Type B pancreatic cell (in vitro differentiated cells): ENCODE measurements around the gene CCDC158. TPM values are rescaled to one million over a fixed set of nuclear protein-coding genes. Genes with fewer than 3 reads are reported as not detected.

ENCODE experiments used
- DNase-seq: peaks from one replicate; pipeline ENCODE4 v3.0.0; 2021; ENCODE audit warnings: mixed read lengths; ENCODE audit not compliant: unreplicated experiment; ENCODE audit errors: extremely low spot score
- H3K27ac Mint-ChIP-seq: 2 replicates; pipeline ENCODE4 v1.8.0; 2021; ENCODE audit warnings: mild to moderate bottlenecking, mixed read lengths
- H3K27me3 Mint-ChIP-seq: 2 replicates; pipeline ENCODE4 v1.8.0; 2021; ENCODE audit warnings: mixed read lengths
- H3K36me3 Mint-ChIP-seq: 2 replicates; pipeline ENCODE4 v1.8.0; 2021; ENCODE audit warnings: mixed read lengths
- H3K4me1 Mint-ChIP-seq: one replicate; pipeline ENCODE4 v1.8.0; 2021; ENCODE audit warnings: mixed read lengths; ENCODE audit not compliant: unreplicated experiment
- H3K4me3 Mint-ChIP-seq: 2 replicates; pipeline ENCODE4 v1.8.0; 2021; ENCODE audit warnings: mild to moderate bottlenecking, mixed read lengths
- H3K9me3 Mint-ChIP-seq: 2 replicates; pipeline ENCODE4 v1.8.0; 2021; ENCODE audit warnings: mixed read lengths
- total RNA-seq: library from RNA; stranded (reverse); gene quantifications from 2 replicates; pipeline ENCODE4 v1.2.1, GENCODE V29; 2021; ENCODE audit warnings: low replicate concordance
- TF ChIP-seq, protein P1 (sequence below): fragments of 200-600 bp; sonication (generic); conservative IDR thresholded peaks from 2 replicates; pipeline ENCODE4 v1.5.0; 2021; ENCODE audit warnings: antibody characterized with exemption, mild to moderate bottlenecking

The CCDC158 gene
- total RNA-seq, 1 donor from 2014 or later, result not detected

DNA sequence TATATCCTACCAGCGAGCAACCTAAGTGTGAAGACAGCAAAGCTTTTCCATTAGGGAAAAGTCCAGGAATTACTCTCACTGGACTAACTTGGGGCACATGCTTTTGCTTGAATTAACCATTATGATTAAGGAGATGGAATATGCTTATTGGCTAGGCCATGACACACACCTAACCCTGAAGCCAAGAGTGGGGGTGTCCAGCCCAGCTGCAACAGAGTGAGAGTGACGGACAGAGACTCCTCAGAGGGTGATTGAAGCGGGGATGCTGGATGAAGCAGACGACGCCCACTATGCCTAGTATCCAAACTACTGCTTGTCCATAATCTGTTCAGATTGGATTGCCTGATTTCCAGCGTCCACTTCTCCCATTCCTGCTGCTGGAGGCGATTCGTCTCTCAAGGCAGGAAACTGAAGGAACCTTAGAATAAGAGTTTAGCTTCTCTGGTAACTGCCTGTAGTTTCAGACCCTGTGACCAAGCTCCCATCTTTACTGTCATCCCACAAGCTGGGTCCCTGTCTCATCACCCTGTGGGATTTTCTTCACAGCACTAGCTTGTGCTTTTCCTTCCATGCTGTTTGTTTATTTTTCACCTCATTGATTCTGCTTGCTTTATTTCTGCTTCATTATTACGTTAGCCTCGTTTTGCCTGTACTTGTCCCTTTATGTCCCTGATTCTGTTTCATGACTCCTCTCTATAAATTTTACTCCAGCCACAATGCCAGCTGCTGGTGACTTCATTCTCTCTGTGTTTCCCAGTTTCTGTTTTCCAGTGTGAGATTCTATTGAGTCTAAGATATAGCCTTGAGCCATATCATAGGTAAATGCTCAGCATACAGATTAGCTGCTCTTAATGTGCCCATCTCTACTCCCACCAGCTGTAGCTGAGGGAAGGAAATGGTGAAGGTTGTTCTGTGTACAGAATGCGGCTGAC lies 150.4 kb downstream of the CCDC158 start:
- TF ChIP-seq, protein P1, sequence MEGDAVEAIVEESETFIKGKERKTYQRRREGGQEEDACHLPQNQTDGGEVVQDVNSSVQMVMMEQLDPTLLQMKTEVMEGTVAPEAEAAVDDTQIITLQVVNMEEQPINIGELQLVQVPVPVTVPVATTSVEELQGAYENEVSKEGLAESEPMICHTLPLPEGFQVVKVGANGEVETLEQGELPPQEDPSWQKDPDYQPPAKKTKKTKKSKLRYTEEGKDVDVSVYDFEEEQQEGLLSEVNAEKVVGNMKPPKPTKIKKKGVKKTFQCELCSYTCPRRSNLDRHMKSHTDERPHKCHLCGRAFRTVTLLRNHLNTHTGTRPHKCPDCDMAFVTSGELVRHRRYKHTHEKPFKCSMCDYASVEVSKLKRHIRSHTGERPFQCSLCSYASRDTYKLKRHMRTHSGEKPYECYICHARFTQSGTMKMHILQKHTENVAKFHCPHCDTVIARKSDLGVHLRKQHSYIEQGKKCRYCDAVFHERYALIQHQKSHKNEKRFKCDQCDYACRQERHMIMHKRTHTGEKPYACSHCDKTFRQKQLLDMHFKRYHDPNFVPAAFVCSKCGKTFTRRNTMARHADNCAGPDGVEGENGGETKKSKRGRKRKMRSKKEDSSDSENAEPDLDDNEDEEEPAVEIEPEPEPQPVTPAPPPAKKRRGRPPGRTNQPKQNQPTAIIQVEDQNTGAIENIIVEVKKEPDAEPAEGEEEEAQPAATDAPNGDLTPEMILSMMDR, result no peak
- H3K4me1 Mint-ChIP-seq, result no peaks in the 10 kb centered on the region
- DNase-seq, result no peak
- no peaks in the 10 kb centered on the region for H3K9me3 Mint-ChIP-seq
- H3K36me3 Mint-ChIP-seq, result no peaks in the 10 kb centered on the region
- H3K4me3 Mint-ChIP-seq, result no peak overlapping the region
- no peak overlapping the region for H3K27ac Mint-ChIP-seq
- no peaks in the 10 kb centered on the region for H3K27me3 Mint-ChIP-seq

DNA sequence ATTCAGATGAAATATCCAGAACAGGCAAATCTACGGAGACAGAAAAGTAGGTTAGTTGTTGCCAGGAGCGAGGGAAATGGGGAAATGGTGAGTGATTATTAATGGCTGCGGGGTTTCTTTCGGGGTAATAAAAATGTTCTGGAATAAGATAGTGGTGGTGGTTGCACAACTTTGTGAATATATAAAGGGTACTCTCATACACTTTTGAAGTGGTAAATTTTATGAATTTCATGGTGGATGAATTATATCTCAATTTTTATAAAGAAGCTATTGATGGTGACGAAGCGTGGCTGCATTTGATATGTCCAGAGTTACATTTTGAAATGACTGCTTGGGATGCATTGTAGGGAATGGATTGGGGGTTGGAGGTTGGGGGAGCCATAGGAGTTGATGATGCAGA lies 153.1 kb downstream of the CCDC158 start:
- DNase-seq, result no peak
- Mint-ChIP-seq H3K4me1 (no peaks in the 10 kb centered on the region), H3K27me3 (no peaks in the 10 kb centered on the region), H3K36me3 (no peaks in the 10 kb centered on the region), H3K9me3 (no peaks in the 10 kb centered on the region), H3K27ac (no peak overlapping the region), H3K4me3 (no peak overlapping the region)
- TF ChIP-seq, protein P1, result no peak

DNA sequence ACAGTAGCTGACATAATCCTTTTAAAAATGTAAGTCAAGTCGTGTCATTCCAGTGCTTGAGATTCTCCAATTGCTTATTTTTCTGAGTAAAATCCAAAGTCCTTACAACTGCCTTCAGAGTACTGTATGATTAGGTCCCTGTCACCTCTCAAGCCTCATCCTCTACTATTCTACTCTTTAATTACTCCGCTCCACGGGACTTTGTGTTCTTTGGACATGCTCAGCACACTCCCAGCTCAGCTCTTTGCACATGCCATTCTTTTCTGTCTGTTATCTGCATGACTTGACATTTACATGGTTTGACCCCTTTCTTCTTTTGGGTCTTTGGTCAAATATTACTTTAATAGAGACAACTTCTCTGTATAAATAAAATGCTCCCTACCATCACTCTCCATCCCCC lies 154.3 kb downstream of the CCDC158 start:
- H3K27me3 Mint-ChIP-seq, result no peaks in the 10 kb centered on the region
- H3K9me3 Mint-ChIP-seq, result no peaks in the 10 kb centered on the region
- no peak overlapping the region for H3K4me3 Mint-ChIP-seq
- H3K36me3 Mint-ChIP-seq, result no peaks in the 10 kb centered on the region
- H3K4me1 Mint-ChIP-seq, result no peaks in the 10 kb centered on the region
- DNase-seq, result no peak
- H3K27ac Mint-ChIP-seq, result no peak overlapping the region
- TF ChIP-seq, protein P1, result no peak

DNA sequence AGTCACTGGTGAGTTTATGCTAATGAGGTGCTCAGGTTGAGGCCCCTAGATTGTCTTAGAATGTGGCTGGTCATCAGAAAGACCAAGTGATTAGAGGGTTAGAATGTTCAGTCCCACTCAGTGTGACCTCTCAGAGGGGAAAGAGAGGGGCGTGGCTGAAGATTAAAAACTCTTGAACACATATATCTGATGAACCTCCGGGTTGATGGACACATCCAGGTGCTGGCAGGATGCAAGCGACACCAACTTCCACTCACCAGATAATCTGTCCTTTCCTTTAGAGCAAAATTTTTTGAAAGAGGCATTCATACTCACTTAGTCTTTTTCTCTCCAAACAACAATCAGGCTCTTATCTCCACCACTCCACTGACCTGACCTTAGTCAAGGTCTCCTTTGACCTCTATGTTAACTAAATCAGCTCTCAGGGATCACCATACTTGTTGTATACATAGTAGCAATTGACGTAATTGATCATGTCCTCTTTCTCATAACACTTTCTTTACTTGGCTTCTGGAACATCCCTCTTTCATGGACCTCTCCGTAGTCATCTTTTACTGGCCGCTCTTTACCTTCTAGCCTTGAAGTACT lies 155.2 kb downstream of the CCDC158 start:
- peaks cover 1% of the 10 kb centered on the region for H3K9me3 Mint-ChIP-seq
- no peak overlapping the region for H3K27ac Mint-ChIP-seq
- no peaks in the 10 kb centered on the region for H3K36me3 Mint-ChIP-seq
- H3K4me1 Mint-ChIP-seq, result no peaks in the 10 kb centered on the region
- no peaks in the 10 kb centered on the region for H3K27me3 Mint-ChIP-seq
- TF ChIP-seq, protein P1, result no peak
- DNase-seq, result no peak
- no peak overlapping the region for H3K4me3 Mint-ChIP-seq

Other genes starting within 250 kb of the CCDC158 start
- 102 and 107 TPM in 2 replicates for gene SCARB2, start 207.3 kb downstream of the CCDC158 start, total RNA-seq
- gene FAM47E, start 169.4 kb downstream of the CCDC158 start, total RNA-seq, result 3.8 and 5.4 TPM in 2 replicates
- 4.1 and 6.1 TPM in 2 replicates for gene STBD1, start 114.4 kb downstream of the CCDC158 start, total RNA-seq
- 32.1 and 38.6 TPM in 2 replicates for gene SHROOM3, start 14.1 kb upstream of the CCDC158 start, total RNA-seq